Endothelial cell of hepatic sinusoid (primary cell): ENCODE results near the gene GNG10.
"Not testable (repeated sequence)": the region's sequence is repeated elsewhere in the genome, so short reads cannot be mapped to it uniquely, and the experiment has no call there.

ENCODE experiments used
- in situ Hi-C: cut with HindIII; loops from 2 replicates; pipeline ENCODE4 v1.10.0; 2017; ENCODE audit warnings: low sequenced_read_pairs

The GNG10 gene

DNA sequence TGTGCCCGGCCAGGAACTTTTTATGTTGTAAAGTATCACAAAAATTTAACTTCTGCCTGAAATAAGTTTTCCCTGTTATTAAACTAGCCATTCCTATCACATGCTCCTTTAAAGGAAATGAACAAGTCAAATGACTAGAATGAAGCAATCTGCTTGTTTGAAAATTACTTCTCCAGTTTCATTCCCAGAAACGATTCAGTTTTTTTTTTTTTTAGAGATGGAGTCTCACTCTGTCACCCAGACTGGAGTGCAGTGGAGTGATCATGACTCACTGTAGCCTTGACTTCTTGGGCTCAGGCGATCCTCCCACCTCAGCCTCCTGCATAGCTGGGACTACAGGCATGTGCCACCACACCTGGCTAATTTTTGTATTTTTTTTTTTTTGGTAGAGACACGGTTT is 13.3 kb upstream of the GNG10 start:
- in situ Hi-C loops = no loop called here

DNA sequence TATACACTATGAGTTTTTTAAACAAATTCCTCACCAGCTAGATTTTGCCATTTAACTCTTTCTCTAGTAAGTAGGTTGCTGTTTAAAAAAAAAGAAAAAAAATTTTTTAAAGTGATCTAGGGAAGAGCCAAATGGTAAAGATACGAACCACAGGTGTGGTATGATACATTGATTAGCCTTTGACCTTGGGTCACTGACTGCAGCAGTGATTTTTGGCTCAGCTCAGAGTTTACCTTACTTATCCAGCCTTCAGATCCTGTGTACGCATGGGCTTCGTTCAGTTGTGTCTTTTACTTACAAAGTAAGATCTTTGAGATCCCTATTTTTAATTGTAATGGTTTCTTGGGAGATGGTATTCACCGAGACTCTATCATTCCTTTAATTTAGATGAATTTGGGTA is 12.4 kb upstream of the GNG10 start:
- in situ Hi-C loops = no loop called here

DNA sequence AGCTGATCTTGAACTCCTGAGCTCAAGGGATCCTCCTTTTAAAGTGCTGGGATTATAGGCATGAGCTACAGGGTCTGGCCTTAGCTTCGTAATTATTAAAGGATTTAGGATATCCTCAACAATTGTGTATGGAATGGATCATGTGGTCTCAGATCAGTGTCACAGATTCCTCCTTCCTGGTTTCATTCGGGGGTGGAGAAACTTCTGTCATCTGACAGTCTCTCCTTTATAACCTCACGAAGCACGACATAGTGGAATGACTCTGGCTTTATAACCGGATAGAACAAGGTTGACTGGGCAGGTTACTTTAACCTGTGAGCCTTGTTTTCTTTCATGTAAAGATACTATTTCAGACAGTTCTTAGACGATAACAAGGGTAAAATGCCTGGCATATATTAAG is 4.4 kb upstream of the GNG10 start:
- in situ Hi-C loops = no loop called here

DNA sequence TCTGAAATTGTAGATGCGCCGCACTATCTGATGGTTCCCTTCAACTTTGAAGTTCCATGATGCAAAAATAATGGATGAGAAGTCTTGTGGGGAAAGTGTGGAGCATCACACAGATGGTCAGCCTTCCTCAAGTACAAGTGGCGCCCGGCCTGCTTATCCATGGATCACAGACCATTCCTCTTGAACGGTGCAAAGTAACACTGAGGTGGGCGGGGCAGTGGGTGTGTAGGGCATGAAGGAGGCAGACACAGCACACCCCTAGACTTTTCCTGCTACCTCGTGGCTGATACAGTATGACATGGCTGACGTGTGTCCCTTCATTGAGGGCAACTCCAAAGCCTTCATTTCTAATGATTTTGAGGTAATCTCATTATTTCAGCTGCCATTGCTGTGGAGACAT is 2.5 kb upstream of the GNG10 start:
- in situ Hi-C loops = no loop called here

DNA sequence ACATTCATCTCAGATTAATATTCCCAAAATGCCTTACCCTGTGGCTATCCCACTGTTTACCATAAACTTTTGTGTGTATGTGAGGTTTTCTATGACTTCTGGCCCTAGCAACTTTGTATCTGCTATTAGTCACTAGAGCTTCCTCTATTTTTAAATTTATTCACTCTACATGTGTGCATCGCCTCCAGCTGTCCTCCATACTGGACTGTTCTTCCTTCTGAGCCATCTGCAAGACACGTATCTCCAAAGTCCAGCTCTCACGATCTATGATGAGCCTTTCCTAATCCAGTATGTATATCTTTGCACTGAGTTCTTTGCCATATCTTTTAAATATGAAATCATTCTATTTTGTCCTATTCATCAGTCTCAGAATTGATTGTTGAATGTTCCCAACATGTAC is 1.7 kb upstream of the GNG10 start:
- in situ Hi-C loops = no loop called here

DNA sequence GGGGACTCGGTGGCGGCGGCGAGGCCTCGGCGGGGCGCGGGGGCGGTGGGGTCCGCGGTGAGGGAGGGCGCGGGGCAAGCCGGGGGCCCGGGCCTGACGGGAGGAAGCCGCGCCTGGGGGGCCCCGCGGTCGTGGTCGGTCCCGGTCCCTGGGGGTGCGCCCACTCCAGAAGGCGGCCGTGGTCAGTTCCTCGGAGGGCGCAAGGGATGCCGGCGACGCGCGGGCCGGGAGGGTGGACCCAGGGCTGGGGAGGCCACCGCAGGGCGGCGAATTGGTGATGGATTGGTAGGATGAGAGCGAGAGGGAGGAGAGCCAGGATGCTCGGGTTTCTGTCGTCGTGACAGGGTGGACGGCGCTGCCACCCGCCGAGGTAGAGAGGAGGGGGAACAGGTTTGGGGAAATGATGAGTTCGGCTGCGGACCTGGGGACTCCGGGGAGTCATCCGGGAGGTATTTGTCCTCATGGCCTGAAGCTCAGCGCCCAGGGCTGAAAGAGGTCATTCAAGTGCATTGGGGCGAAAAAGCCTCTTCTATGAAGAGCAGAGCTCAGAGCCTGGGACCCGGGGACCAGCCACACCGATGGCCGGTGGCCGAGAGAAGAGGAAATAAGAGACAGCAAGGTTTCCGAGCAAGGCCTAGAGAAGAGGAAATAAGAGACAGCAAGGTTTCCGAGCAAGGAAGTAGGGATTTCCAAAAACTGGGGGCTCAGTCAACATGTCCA is 557 bp downstream of the GNG10 start:
- in situ Hi-C loops = no loop called here

DNA sequence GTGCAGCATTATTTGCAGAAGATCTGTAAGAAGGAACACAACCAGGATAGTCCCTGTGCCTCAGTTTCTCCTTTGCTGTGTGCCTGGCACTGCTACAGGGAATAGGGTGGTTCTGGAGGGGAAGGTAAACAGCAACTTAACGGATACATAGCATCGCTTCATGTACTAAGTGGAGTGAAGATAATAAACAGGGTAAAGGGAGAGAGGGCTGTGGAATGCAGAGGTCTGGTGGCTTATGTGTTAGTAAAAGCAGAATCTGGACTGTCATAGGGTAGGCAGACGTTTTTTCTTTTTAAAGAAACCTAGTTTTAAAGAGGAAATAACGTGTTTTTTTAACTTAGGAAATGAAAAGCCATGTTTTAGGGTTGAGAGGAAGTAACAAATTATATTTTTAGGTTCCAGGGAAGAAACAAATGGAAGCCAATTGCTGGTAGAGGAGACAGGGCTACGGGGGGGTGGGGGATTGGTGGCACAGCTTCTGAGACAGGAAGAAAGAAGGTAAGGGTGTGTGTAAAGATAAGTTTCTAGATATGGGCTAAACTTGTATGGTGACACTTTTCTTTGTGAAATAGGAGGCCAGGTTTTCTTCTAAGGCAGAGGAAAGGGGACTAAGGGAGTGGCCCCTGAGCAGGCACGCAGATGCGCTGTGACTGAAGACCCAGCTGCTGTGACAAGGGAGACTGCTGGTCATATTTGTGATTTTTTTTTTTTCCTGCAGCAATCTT is 1.3 kb downstream of the GNG10 start:
- in situ Hi-C loops = no loop called here

DNA sequence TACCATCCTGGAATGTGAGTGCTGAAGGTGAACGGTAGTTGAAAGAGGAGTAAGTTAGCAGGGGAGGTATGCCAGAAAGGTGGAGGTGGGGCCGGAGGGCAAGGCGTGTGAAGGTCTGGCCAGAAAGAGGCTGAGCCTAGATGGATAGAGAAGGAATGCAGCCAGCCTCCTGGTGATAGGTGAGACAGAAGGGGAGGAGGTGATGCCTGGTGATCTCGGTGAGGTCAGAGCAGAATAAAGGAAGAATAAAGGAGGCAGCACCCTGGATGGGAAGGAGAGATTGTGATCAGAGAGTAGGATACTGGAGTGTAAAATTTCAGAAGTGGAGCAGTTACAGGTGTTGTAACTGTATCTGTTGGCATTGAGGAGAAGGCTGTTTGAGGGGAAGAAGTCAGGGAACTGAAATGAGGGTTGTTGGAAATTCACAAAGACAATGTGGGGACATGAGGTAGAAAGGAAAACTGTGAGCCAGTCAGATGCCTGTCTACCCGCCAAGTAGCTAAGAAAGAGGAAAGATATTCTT is 2.0 kb downstream of the GNG10 start:
- in situ Hi-C loops = no loop called here

DNA sequence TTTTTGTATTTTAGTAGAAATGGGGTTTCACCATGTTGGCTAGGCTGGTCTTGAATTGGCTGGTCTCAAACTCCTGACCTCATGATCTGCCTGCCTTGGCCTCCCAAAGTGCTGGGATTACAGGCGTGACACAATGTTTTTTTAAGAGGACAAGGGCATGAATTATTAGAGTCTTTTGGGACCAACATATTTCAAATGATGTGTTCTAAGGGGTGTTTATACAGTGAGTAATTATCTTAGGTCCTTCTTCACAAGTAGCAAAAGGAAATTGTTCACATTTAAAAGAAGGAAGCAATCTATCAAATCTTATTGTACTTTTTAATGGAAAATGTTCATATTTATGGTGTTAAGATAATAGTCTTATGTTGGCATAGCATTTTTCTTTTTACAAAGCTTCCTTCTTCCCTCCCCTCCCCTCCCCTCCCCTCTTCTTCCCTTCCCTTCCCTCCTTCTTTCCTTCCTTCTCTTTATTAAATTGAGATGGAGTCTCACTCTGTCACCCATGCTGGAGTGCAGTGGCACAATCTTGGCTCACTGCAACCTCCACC is 6.7 kb downstream of the GNG10 start:
- in situ Hi-C loops = no loop called here

DNA sequence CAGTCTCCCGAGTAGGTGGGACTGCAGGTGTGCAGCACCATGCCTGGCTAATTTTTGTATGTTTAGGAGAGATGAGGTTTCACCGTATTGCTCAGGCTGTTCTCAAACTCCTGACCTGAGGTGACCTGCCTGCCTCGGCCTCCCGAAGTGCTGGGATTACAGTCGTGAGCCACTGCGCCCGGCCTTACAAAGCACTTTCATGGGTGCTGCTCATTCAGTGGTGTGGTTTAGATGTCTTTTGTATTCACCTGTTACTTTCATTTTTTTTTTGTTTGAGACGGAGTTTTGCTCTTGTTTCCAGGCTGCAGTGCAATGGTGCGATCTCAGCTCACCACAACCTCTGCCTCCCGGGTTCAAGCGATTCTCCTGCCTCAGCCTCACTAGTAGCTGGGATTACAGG is 7.2 kb downstream of the GNG10 start:
- in situ Hi-C loops = not testable (repeated sequence)

DNA sequence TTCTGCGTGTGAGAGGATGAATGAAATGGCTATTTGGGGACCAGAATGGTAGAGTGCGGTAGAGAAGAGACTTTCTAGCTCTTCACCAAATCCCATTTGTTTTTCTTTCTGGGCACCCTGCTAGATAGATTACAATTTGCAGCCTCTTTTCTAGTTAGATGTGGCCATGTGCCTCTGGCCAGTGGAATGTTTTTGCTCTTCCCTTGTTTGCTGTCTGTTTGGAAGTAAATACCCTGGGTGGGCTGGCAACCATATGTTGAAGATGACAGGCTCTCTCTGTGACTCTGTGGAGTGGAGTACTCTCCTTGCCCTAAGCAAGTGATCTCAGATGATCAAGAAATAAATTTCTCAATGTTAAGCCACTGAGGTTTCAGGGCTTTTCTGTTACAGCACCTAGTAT is 12.9 kb downstream of the GNG10 start:
- in situ Hi-C loops = no loop called here

DNA sequence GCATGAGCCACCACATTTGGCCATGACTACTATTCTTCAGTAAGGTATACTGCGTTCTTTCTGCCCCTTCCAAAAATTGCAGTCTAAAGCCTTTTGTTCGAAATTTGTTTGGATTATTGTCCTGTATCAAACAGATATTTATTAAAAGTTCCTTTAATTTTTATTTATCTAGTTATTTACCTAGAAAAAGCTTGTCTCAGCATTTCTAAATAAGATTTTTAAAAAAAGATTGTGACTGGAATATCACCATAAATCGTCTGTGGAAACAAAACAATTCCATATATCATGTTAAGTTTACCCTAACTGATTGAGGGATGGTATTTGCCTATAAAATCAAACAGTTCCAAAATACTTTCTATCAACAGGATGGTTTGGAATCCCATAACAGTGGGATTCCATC is 14.7 kb downstream of the GNG10 start:
- in situ Hi-C loops = loop anchor here (5.0 kb wide), 1 partner anchor 84 kb away; no protein-coding TSS in a partner anchor

DNA sequence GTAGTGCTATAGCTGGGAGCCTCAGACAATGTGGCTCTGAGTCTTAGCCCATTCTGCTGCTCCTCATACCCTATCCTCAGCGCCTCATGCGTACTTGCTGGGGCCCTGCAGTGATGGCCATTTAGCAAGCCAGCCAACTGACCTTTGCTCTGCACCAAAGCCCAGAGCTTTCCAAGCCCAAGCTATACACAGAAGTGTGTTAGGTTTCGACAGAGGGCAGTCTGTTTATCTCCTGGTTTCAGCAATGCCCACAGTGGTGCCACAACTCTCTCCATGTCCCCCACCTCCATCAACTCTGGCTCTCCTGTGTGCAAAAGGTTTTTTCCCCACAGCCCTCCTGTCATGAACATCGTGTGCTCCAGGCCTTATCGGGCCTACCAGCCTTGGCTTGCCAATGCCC is 16.9 kb downstream of the GNG10 start:
- in situ Hi-C loops = loop anchor here (5.0 kb wide), 1 partner anchor 86 kb away; no protein-coding TSS in a partner anchor

DNA sequence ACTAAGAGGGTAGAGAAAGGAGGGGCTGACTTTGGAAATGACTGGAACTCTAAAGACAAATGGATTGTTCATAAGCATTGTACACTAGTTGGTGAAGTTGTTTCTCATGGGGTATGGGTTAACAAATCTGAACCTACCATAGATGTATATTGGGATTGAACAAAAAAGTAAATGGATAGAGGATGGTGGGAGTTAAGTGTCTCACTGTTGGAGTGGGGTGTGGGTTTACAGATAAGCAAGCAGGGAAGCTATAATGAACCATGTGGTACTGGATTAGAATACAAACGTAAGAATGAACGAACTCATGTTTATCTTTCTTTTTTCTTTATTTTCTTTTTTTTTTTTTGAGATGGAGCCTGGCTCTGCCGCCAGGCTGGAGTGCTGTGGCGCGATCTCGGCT is 17.8 kb downstream of the GNG10 start:
- in situ Hi-C loops = loop anchor here (5.0 kb wide), 1 partner anchor 87 kb away; no protein-coding TSS in a partner anchor

DNA sequence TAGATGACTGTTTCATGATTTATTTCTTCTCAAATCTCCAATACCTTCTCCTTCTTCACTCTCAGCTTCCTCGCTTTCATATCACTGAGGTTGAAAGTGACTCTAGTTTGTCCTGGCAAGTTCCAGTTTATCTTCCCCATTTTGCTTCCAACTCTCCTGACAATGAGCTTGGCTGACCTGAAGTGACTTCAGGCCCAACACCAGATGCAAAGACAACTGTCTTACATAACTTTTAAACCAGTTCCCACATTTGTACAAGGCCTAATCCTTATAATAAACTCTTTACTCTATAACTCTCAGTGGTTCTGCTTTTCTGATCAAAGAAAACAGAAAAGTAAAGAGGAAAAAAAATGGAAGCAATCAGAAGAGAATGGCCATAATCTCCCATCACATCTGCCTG is 22.0 kb downstream of the GNG10 start:
- in situ Hi-C loops = loop anchor here (5.0 to 10.0 kb wide), 3 partner anchors 59 to 1039 kb away; partner anchors contain the start of gene ZNF483

DNA sequence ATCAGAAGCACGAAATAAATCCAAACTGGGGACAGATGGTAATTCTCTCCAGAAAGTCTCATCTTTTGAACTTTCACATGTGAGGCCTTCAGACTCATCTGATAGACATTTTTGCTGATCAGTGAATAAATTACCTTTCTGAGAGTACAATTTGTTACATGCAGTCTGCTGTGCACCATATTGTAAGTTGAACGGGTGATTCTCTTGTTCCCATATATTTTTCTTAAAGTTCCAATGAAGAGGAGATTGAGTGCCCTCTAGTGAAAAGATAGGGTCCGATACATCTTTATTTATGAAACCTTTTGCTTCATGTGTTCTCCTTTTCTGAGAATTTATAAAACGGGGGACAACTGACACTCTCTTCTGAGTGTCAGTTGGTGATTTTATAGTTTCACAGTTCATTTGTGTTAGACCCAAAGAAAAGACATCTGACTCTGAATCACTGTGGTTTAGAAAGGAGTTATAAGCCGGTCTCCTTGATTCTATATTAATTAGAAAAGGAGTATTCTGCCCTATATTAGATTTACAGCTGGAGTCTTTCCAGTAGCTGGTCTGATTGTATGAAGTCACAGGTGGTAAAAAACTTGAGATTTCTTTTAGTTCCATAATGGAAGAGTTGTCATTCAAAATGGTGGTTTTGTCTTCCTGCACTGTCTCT is 30.4 kb downstream of the GNG10 start:
- in situ Hi-C loops = no loop called here

DNA sequence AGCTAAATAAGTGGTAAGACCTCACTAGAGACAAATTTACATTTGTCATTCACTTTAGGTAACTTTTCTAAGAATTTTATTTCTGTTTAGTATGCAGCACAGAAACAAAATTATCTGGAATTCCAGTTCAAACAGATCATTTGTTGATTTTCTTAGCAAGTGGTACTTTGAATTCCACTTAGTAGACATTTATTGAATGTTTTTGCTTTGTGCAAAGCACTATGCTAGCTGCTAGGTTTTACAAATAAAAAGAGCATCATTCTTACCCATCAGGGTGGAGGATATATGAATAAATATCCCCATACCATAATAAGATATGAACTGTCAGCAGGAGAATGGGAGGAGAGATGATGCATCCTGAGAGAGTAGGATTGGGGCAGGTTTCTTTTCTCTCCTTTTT is 35.4 kb downstream of the GNG10 start:
- in situ Hi-C loops = no loop called here

DNA sequence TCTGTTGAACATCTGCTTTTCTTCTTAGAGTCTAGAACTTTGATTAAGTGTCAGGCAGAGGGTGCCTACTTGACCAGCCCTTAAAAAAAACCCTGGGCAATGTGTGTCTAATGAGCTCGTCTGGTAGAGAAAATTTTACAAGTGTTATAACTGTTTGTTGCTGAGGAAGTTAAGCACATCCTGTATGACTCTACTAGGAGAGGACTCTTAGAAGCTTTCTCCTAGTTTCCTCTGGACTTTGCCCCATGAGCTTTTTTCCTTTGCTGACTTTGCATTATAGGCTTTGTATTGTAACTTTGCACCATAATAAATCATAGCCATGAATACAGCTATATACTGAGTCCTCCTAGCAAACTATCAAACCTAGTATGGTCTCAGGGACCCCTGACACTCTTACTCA is 39.4 kb downstream of the GNG10 start:
- in situ Hi-C loops = no loop called here

DNA sequence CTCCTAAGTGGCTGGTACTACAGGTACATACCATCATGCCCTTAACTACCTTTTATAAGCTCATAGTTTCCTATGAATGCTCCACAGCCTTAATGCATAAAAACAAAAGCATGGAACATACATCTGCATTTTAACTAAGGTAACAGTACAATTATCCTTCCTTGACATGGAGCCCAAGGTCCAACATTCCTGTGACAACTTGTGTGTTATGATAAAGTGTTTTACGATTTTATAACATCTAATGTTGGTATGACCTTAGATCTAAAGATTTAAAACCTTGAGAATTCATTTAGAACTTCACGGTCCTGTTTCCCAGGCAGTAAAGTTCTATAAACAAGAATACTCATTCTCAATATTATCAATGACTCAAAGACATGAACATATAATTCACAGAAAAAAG is 43.1 kb downstream of the GNG10 start:
- in situ Hi-C loops = no loop called here

DNA sequence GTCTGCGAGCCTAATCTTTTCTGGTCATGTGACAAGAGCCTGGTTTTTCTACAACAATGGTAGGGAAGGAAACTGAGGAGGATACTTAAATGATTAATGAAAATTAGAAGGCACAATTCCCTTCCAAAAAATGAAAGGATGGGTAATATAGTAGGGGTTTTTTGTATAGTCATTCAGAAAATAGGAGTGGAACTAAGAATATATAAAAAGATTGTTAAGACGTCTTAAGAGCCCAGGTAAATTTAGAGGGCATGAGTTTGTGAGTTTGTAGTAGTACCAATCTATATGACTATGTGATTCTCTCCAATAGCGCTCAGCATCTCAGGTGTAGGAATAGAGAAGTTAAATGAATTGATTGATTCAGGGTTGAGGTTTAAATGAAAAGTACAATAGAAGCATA is 50.1 kb downstream of the GNG10 start:
- in situ Hi-C loops = no loop called here

DNA sequence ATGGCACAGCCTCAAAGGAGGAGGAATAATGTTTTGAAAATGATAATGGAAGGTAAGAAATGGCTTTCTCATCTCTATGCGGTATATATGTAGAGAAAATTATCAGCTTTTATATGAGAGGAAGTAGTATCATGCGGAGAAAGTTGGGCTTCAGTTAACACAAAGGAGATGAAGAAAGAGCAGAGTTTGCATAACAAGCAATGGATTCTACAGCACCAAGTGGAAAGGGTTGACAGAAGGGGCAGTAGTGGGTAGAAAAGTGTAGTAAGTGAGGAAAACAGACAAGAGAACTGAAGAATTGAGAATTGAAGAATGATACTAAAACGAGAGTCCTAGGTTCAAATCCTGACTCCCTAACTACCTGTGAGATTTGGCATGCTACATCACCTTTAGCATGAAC is 51.0 kb downstream of the GNG10 start:
- in situ Hi-C loops = no loop called here
